ACC112 (cell line): ENCODE data around the gene TIMM50.

ENCODE experiments used
- H2AFZ ChIP-seq: fragments of 200-600 bp; sonication (generic); one replicate; pipeline ENCODE4 v1.6.0; 2017; ENCODE audit warnings: antibody characterized with exemption, low read length; ENCODE audit not compliant: unreplicated experiment
- H3K27ac ChIP-seq: fragments of 200-600 bp; sonication (generic); 2 replicates; pipeline ENCODE4 v1.5.1; 2014; ENCODE audit warnings: low read depth, mild to moderate bottlenecking, antibody characterized with exemption, low read length, moderate library complexity
- H3K27me3 ChIP-seq: fragments of 200-600 bp; sonication (generic); 2 replicates; pipeline ENCODE4 v1.6.1; 2014; ENCODE audit warnings: mild to moderate bottlenecking, antibody characterized with exemption, low read length, moderate library complexity, mixed read lengths; ENCODE audit not compliant: insufficient read depth
- H3K36me3 ChIP-seq: fragments of 200-600 bp; sonication (generic); 2 replicates; pipeline ENCODE4 v1.6.1; 2016; ENCODE audit warnings: mild to moderate bottlenecking, antibody characterized with exemption, low read length, moderate library complexity, mixed read lengths; ENCODE audit not compliant: insufficient read depth
- H3K4me1 ChIP-seq: fragments of 200-600 bp; sonication (generic); one replicate; pipeline ENCODE4 v1.6.1; 2016; ENCODE audit warnings: low read length, mixed read lengths; ENCODE audit not compliant: insufficient read depth, unreplicated experiment, control insufficient read depth
- H3K4me3 ChIP-seq: fragments of 200-600 bp; sonication (generic); 2 replicates; pipeline ENCODE4 v1.5.1; 2014; ENCODE audit warnings: mild to moderate bottlenecking, low read depth, low read length
- H3K79me2 ChIP-seq: fragments of 200-600 bp; sonication (generic); one replicate; pipeline ENCODE4 v1.6.0; 2016; ENCODE audit warnings: low read length; ENCODE audit not compliant: control insufficient read depth, unreplicated experiment, insufficient read depth

Gene TIMM50

DNA sequence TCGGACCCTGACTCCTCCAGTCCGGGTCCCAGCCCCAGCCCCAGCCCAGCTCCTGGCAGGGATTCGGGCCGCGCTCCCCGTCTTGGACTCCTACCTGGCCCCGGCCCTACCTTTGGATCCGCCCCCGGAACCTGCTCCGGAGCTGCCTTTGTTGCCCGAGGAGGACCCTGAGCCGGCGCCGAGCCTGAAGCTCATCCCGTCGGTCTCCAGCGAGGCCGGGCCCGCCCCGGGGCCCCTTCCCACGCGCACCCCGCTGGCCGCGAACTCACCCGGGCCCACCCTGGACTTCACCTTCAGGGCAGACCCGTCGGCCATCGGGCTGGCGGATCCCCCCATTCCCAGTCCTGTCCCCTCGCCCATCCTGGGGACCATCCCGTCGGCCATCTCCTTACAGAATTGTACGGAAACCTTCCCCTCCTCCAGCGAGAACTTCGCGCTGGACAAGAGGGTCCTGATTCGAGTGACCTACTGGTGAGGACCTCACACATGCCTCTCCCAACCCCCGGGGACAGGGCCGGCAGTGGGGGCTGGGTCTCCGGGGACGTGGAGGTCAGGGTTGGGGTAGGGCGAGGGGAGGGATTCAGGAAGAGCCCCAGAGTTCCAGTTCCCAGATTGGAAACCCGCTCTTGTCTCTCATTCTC, 35.0 kb downstream of the TIMM50 start:
- H2AFZ ChIP-seq = no peak overlapping the region
- H3K36me3 ChIP-seq = no peaks in the 10 kb centered on the region
- H3K4me1 ChIP-seq = no peaks in the 10 kb centered on the region
- no peaks in the 10 kb centered on the region for H3K79me2 ChIP-seq
- peak overlapping the region; percentile 49; the same call in 1 of the 2 replicates for H3K4me3 ChIP-seq
- no peak overlapping the region for H3K27ac ChIP-seq
- H3K27me3 ChIP-seq = peaks cover 34% of the 10 kb centered on the region

DNA sequence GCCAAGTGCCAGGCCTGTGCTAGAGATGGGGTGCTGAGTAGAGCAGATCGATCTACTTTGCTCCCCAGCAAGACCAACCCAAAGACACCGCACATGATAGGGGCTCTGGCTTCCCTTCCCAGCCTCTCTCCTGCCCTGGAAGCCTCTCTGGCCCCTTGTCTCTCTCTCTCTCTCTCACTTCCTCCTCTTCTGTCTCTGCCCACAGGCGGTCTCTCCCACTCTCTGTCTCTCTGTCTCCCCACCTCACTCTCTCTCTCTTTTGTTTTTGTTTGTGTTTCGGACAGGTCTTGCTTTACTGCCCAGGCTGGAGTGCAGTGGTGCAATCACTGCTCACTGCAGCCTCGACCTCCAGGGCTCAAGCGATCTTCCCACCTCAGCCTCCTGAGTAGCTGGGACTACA, 35.6 kb downstream of the TIMM50 start:
- H3K79me2 ChIP-seq = no peaks in the 10 kb centered on the region
- H3K4me1 ChIP-seq = no peaks in the 10 kb centered on the region
- peaks cover 34% of the 10 kb centered on the region for H3K27me3 ChIP-seq
- no peak overlapping the region for H2AFZ ChIP-seq
- H3K4me3 ChIP-seq = no peak overlapping the region
- no peaks in the 10 kb centered on the region for H3K36me3 ChIP-seq
- H3K27ac ChIP-seq = no peak overlapping the region

DNA sequence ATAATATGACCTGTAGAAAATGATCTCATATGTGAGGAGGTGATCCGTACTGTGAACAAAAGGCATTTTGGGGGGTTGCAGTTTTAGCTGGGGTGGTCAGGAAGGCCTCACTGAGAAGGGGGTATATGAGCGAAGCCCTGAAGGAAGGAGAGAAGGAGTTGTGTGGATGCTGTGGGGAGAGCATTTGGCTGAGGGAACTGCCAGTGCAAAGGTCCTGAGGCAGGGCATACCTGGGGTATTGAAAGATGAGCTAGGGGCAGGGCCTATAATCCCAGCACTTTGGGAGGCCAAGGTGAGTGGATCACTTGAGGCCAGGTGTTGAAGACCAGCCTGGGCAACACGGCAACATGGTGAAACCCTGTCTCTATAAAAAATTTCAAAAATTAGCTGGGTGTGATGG, 36.8 kb downstream of the TIMM50 start:
- no peak overlapping the region for H3K4me3 ChIP-seq
- peaks cover 34% of the 10 kb centered on the region for H3K27me3 ChIP-seq
- H3K4me1 ChIP-seq = no peaks in the 10 kb centered on the region
- no peaks in the 10 kb centered on the region for H3K36me3 ChIP-seq
- H2AFZ ChIP-seq = no peak overlapping the region
- no peaks in the 10 kb centered on the region for H3K79me2 ChIP-seq
- no peak overlapping the region for H3K27ac ChIP-seq

DNA sequence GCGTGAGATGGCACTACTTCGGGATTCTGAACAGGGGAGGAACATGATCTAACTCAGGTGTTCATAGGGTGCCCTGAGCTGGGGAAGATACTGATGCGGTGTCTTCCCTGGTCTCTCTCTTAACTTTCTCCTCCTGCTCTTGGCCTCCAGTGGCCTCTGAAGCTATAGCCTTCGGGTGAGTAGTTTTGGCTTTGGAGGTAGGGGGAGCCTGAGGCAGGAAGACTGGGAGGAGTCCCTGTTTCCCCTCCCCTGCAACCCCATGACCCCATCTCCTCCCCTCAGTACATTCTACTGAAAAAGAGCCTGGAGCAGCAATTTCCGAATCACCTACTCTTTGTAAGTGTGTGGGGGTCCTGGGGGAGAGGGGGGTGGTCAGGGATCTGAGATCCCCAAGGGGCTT, 37.8 kb downstream of the TIMM50 start:
- Histone ChIP-seq H3K4me1 (no peaks in the 10 kb centered on the region), H3K27me3 (peaks cover 28% of the 10 kb centered on the region), H3K36me3 (no peaks in the 10 kb centered on the region), H3K4me3 (no peak overlapping the region), H3K79me2 (no peaks in the 10 kb centered on the region), H3K27ac (no peak overlapping the region), H2AFZ (no peak overlapping the region)

DNA sequence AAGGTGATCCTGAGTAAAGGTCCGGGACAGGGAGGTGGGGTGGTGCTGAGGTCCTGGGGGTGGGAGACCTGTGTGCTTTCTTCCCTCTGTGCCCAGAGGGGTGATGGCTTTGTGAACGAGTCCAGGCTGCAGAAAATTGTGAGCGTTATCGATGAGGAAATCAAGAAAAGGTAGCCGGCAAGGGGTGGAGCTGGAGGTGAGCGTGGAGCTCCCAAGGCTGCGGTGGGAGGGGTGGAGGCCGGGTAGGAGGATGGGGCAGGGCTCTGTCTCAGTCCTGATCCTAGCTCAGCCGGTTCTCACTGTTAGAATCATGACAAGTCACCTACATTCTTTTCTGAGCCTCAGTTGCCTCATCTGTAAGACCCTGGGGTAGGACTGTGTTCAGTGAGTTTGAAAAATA, 38.3 kb downstream of the TIMM50 start:
- Histone ChIP-seq H2AFZ (no peak overlapping the region), H3K36me3 (no peaks in the 10 kb centered on the region), H3K79me2 (no peaks in the 10 kb centered on the region), H3K27me3 (peaks cover 25% of the 10 kb centered on the region), H3K4me3 (no peak overlapping the region), H3K27ac (no peak overlapping the region), H3K4me1 (no peaks in the 10 kb centered on the region)

DNA sequence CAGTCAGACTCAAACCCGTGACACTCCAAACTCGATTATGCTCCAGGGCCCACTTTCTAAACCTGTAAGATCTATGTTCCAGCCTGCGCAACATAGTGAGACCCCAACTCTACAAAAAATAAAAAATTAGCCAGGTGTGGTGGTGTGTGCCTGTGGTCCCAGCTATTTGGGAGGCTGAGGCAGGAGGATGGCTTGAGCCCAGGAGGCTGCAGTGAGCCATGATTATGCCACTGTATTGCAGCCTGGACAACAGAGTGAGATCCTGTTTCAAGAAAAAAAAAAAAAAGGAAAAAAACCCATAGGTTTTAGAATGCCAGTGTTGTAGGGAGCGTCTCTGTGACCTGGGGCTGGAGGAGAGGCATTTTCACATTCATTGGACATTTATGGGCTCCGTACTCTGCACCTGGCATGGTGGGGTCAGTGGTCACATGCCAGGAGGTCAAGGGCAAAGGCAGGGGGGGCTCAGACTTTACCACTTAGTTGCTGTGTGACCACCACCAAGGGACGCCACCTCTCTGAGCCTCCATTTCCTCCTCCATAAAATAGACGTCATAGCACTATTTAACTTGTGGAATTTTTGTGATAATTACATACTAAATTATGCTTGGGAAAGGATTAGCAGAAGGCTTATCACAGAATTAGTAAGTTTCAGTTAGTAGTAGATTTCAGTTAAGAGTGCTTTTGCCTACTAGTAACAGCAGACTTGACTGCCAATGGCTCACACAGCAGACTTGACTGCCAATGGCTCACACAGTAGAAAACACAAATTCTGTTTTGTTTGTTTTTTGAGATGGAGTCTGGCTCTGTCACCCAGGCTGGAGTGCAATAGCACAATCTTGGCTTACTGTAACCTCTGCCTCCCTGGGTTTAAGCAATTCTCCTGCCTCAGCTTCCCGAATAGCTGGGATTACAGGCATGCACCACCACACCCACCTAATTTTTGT, 40.2 kb downstream of the TIMM50 start:
- H3K4me1 ChIP-seq = no peaks in the 10 kb centered on the region
- no peak overlapping the region for H2AFZ ChIP-seq
- no peaks in the 10 kb centered on the region for H3K79me2 ChIP-seq
- H3K27ac ChIP-seq = no peak overlapping the region
- no peak overlapping the region for H3K4me3 ChIP-seq
- H3K27me3 ChIP-seq = peaks cover 6% of the 10 kb centered on the region
- no peaks in the 10 kb centered on the region for H3K36me3 ChIP-seq

DNA sequence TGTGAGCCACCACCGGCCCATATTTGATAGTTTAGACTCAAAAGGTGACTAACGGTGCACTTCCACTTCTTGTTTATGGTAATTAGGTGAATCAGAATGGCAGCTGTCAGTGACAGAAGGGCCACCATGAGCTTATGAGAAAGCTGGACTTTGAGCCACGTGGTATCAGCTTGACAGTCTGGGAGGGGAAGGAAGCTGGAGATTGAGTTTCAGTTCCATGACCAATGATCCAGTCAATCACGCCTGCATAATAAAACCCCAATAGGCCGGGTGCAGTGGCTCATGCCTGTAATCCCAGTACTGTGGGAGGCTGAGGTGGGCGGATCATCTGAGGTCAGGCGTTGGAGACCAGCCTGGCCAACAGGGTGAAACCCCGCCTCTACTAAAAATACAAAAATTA, 43.9 kb downstream of the TIMM50 start:
- Histone ChIP-seq H3K4me1 (no peaks in the 10 kb centered on the region), H3K27ac (no peak overlapping the region), H3K4me3 (no peak overlapping the region), H3K79me2 (no peaks in the 10 kb centered on the region), H2AFZ (no peak overlapping the region), H3K27me3 (no peaks in the 10 kb centered on the region), H3K36me3 (no peaks in the 10 kb centered on the region)

DNA sequence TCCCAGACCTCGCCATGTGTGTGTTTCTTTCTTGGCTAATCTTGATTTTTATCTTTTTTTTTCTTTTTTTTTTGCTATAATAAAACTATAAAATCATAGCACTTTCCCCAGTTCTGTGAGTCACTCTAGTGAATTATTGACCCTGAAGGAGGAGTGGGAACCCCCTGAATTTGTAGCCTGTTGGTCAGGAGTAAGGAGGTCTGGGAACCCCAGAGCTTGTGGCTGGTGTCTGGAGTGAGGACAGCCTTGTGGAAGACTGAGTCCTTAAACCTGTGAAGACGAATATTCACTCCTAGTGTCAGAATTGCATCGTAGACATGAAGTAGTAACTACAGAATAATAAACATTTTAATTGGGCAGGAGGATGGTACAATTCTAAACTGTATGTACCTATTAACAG, 44.6 kb downstream of the TIMM50 start:
- Histone ChIP-seq H3K36me3 (no peaks in the 10 kb centered on the region), H3K27ac (no peak overlapping the region), H3K27me3 (no peaks in the 10 kb centered on the region), H3K4me1 (no peaks in the 10 kb centered on the region), H3K79me2 (no peaks in the 10 kb centered on the region), H3K4me3 (no peak overlapping the region), H2AFZ (no peak overlapping the region)

DNA sequence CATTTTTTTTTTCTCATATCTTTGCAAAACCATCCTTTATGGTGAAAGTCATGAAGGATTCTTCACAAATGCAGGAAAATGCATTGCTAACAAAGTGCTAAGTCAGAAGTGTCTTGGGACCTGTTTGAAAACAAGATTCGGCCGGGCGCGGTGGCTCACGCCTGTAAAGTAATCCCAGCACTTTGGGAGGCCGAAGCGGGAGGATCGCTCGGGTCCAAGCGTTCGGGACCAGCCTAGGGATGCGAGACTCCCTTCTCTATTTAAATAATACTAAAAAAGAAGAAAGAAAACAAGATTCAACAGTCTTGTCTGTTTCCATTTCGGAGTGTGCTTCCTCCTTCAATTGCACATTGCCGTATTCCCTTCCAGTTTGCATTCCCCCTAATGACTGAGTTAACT, 51.2 kb downstream of the TIMM50 start:
- Histone ChIP-seq H2AFZ (peak overlapping the region; percentile 97), H3K27me3 (no peaks in the 10 kb centered on the region), H3K4me3 (peak overlapping the region; percentile 99), H3K27ac (peak overlapping the region; percentile 23; the same call in 1 of the 2 replicates), H3K4me1 (peaks cover 4% of the 10 kb centered on the region), H3K36me3 (no peaks in the 10 kb centered on the region), H3K79me2 (peaks cover 13% of the 10 kb centered on the region)

DNA sequence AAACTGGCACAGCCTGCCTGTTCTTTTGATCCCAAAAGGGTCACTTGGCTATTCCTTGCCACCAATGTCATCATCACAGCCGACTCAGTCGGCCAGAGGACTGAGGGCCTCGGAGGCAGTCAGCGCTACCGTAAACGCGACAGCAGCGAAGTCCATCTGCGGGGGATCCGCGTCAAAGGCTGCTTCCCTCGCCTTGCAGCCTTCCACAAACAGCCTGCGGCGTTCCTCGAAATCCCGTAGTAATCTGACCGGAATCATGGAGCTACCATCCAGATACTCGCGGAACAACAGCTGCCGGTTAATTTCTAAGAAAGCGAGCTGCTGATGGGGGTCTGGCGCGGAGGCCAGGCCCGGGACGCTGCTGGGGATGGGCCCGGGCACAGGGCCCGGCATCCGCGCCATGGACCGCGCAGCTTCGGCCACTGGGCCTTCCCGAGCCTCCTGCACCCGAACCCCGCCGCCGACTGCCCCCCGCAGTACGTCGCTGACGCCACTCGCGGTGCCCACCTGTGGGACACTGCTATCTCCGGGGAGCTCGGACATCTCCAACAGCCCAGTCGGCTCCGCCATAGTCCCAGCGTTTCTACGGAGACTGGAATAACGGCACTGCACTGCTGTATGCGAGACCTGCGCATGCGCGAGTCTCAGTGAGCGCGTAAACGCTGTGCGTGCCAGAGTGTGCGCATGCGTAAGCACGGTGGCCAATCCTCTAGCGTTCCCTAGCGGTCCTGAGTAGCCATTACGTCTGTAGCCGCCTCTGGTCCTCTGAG, 51.8 kb downstream of the TIMM50 start, which contains the start of gene EID2B:
EID2B (minus strand) TSS at position 620 of the 770 bp plus-strand sequence; CDS start at position 570, 50 bp downstream.
- Histone ChIP-seq H3K4me1 (peaks cover 4% of the 10 kb centered on the region), H3K36me3 (no peaks in the 10 kb centered on the region), H2AFZ (peak within 1 kb of the TSS; percentile 97), H3K79me2 (peaks cover 13% of the 10 kb centered on the region), H3K27me3 (no peaks in the 10 kb centered on the region), H3K27ac (peak within 1 kb of the TSS; percentile 23; the same call in 1 of the 2 replicates), H3K4me3 (peak within 1 kb of the TSS; percentile 99)
